ENCODE measurements around the gene CEND1. TPM values are rescaled to one million over a fixed set of nuclear protein-coding genes. Genes with fewer than 3 reads are reported as not detected.

The CEND1 gene
- total and polyA plus RNA-seq, 4 donors, result 13.0 to 176 (median 92.5) TPM

GRCh38 chr11:821512-822371 lies 31.9 kb upstream of the CEND1 start:
- no peak for DNase-seq (ENCODE audit: low read depth in 4 of 6, low spot score in 6 of 6)
- Histone ChIP-seq H3K4me1 (ENCODE audit: control insufficient read depth, insufficient read depth, low read length) (peaks cover 47% of the 10 kb centered on the region), H3K27ac (ENCODE audit: low read depth, low read length) (no peak overlapping the region), H3K27me3 (ENCODE audit: control insufficient read depth, insufficient read depth, low read length) (peaks cover 20% of the 10 kb centered on the region), H3K36me3 (ENCODE audit: control insufficient read depth, insufficient read depth, low read length) (peaks cover 58% of the 10 kb centered on the region), H3K9me3 (ENCODE audit: control insufficient read depth, insufficient read depth, low read length) (no peaks in the 10 kb centered on the region), H3K4me3 (ENCODE audit: low read depth, low read length) (no peak overlapping the region)
- 61% methylated on average over 14 of the region's 22 CpGs for WGBS (ENCODE audit: insufficient coverage)

GRCh38 chr11:820655-821511 lies 31.0 kb upstream of the CEND1 start:
- Histone ChIP-seq H3K4me1 (ENCODE audit: control insufficient read depth, insufficient read depth, low read length) (peaks cover 39% of the 10 kb centered on the region), H3K27me3 (ENCODE audit: control insufficient read depth, insufficient read depth, low read length) (peaks cover 13% of the 10 kb centered on the region), H3K27ac (ENCODE audit: low read depth, low read length) (no peak overlapping the region), H3K36me3 (ENCODE audit: control insufficient read depth, insufficient read depth, low read length) (peaks cover 60% of the 10 kb centered on the region), H3K4me3 (ENCODE audit: low read depth, low read length) (peak overlapping the region; percentile 62), H3K9me3 (ENCODE audit: control insufficient read depth, insufficient read depth, low read length) (no peaks in the 10 kb centered on the region)
- 79% methylated on average over 10 of the region's 11 CpGs for WGBS (ENCODE audit: insufficient coverage)
- DNase-seq (ENCODE audit: low read depth in 4 of 6, low spot score in 6 of 6), result no peak

GRCh38 chr11:819943-820649 lies 30.2 kb upstream of the CEND1 start:
- H3K27ac ChIP-seq (ENCODE audit: low read depth, low read length), result no peak overlapping the region
- peaks cover 60% of the 10 kb centered on the region for H3K36me3 ChIP-seq (ENCODE audit: control insufficient read depth, insufficient read depth, low read length)
- peaks cover 5% of the 10 kb centered on the region for H3K27me3 ChIP-seq (ENCODE audit: control insufficient read depth, insufficient read depth, low read length)
- 5% methylated on average over 47 of the region's 47 CpGs for WGBS (ENCODE audit: insufficient coverage)
- DNase-seq (ENCODE audit: low read depth in 4 of 6, low spot score in 6 of 6), result peak in 2 of 6 donors; percentile 67
- peaks cover 38% of the 10 kb centered on the region for H3K4me1 ChIP-seq (ENCODE audit: control insufficient read depth, insufficient read depth, low read length)
- peak overlapping the region; percentile 62 for H3K4me3 ChIP-seq (ENCODE audit: low read depth, low read length)
- H3K9me3 ChIP-seq (ENCODE audit: control insufficient read depth, insufficient read depth, low read length), result no peaks in the 10 kb centered on the region

GRCh38 chr11:819129-819931 lies 29.4 kb upstream of the CEND1 start:
- no peaks in the 10 kb centered on the region for H3K9me3 ChIP-seq (ENCODE audit: control insufficient read depth, insufficient read depth, low read length)
- H3K27me3 ChIP-seq (ENCODE audit: control insufficient read depth, insufficient read depth, low read length), result no peaks in the 10 kb centered on the region
- under 1% methylated on average over 96 of the region's 96 CpGs for WGBS (ENCODE audit: insufficient coverage)
- peaks cover 57% of the 10 kb centered on the region for H3K36me3 ChIP-seq (ENCODE audit: control insufficient read depth, insufficient read depth, low read length)
- DNase-seq (ENCODE audit: low read depth in 4 of 6, low spot score in 6 of 6), result peak in 5 of 6 donors; percentile 78 to 97 (median 82)
- peak overlapping the region; percentile 54 for H3K27ac ChIP-seq (ENCODE audit: low read depth, low read length)
- H3K4me1 ChIP-seq (ENCODE audit: control insufficient read depth, insufficient read depth, low read length), result peaks cover 34% of the 10 kb centered on the region
- H3K4me3 ChIP-seq (ENCODE audit: low read depth, low read length), result peak overlapping the region; percentile 62

- peaks cover 34% of the 10 kb centered on the region for H3K4me1 ChIP-seq (ENCODE audit: control insufficient read depth, insufficient read depth, low read length)
- peak within 1 kb of the TSS; percentile 62 for H3K4me3 ChIP-seq (ENCODE audit: low read depth, low read length)
- peak within 1 kb of the TSS; percentile 54 for H3K27ac ChIP-seq (ENCODE audit: low read depth, low read length)
- no peaks in the 10 kb centered on the region for H3K9me3 ChIP-seq (ENCODE audit: control insufficient read depth, insufficient read depth, low read length)
- DNase-seq (ENCODE audit: low read depth in 4 of 6, low spot score in 6 of 6), result no peak
- peaks cover 55% of the 10 kb centered on the region for H3K36me3 ChIP-seq (ENCODE audit: control insufficient read depth, insufficient read depth, low read length)
- 42% methylated on average over 19 of the region's 20 CpGs for WGBS (ENCODE audit: insufficient coverage)
- no peaks in the 10 kb centered on the region for H3K27me3 ChIP-seq (ENCODE audit: control insufficient read depth, insufficient read depth, low read length)
Measured at GRCh38 chr11:818396-819128, 28.7 kb upstream of the CEND1 start, which contains the start of gene PNPLA2. PNPLA2 (plus strand) TSS chr11:818914; CDS start chr11:819719, 805 bp downstream.

GRCh38 chr11:816433-816779 lies 26.5 kb upstream of the CEND1 start:
- no peaks in the 10 kb centered on the region for H3K9me3 ChIP-seq (ENCODE audit: control insufficient read depth, insufficient read depth, low read length)
- 63% methylated on average over 3 of the region's 11 CpGs for WGBS (ENCODE audit: insufficient coverage)
- no peak overlapping the region for H3K4me3 ChIP-seq (ENCODE audit: low read depth, low read length)
- H3K27ac ChIP-seq (ENCODE audit: low read depth, low read length), result no peak overlapping the region
- no peak for DNase-seq (ENCODE audit: low read depth in 4 of 6, low spot score in 6 of 6)
- H3K36me3 ChIP-seq (ENCODE audit: control insufficient read depth, insufficient read depth, low read length), result peaks cover 58% of the 10 kb centered on the region
- H3K27me3 ChIP-seq (ENCODE audit: control insufficient read depth, insufficient read depth, low read length), result no peaks in the 10 kb centered on the region
- peaks cover 29% of the 10 kb centered on the region for H3K4me1 ChIP-seq (ENCODE audit: control insufficient read depth, insufficient read depth, low read length)

GRCh38 chr11:815675-816432 lies 26.0 kb upstream of the CEND1 start:
- Histone ChIP-seq H3K4me1 (ENCODE audit: control insufficient read depth, insufficient read depth, low read length) (peaks cover 27% of the 10 kb centered on the region), H3K4me3 (ENCODE audit: low read depth, low read length) (no peak overlapping the region), H3K36me3 (ENCODE audit: control insufficient read depth, insufficient read depth, low read length) (peaks cover 53% of the 10 kb centered on the region), H3K27me3 (ENCODE audit: control insufficient read depth, insufficient read depth, low read length) (no peaks in the 10 kb centered on the region), H3K27ac (ENCODE audit: low read depth, low read length) (no peak overlapping the region), H3K9me3 (ENCODE audit: control insufficient read depth, insufficient read depth, low read length) (no peaks in the 10 kb centered on the region)
- DNase-seq (ENCODE audit: low read depth in 4 of 6, low spot score in 6 of 6), result no peak
- WGBS (ENCODE audit: insufficient coverage), result 91% methylated on average over 11 of the region's 11 CpGs

- peaks cover 48% of the 10 kb centered on the region for H3K36me3 ChIP-seq (ENCODE audit: control insufficient read depth, insufficient read depth, low read length)
- 86% methylated on average over 7 of the region's 9 CpGs for WGBS (ENCODE audit: insufficient coverage)
- H3K27ac ChIP-seq (ENCODE audit: low read depth, low read length), result no peak overlapping the region
- H3K4me3 ChIP-seq (ENCODE audit: low read depth, low read length), result no peak overlapping the region
- DNase-seq (ENCODE audit: low read depth in 4 of 6, low spot score in 6 of 6), result no peak
- H3K9me3 ChIP-seq (ENCODE audit: control insufficient read depth, insufficient read depth, low read length), result no peaks in the 10 kb centered on the region
- H3K4me1 ChIP-seq (ENCODE audit: control insufficient read depth, insufficient read depth, low read length), result peaks cover 25% of the 10 kb centered on the region
- H3K27me3 ChIP-seq (ENCODE audit: control insufficient read depth, insufficient read depth, low read length), result no peaks in the 10 kb centered on the region
Measured at GRCh38 chr11:813456-814096, 23.7 kb upstream of the CEND1 start.

Data from spinal cord (tissue), 10 donors.